Measurements from ENCODE around the gene ASGR2.
"Not testable (repeated sequence)": the region's sequence is repeated elsewhere in the genome, so short reads cannot be mapped to it uniquely, and the experiment has no call there.

GRCh38 chr17:7127501-7127900 is 12.9 kb upstream of the ASGR2 start:
- not testable (repeated sequence) for TF ChIP-seq POLR2A, CTCF, POLR2AphosphoS5 (IDR thresholded peaks at IDR 0.05)

All from stomach (tissue), 4 donors.